GM23248 (cell line): Measurements from ENCODE around the gene TJP3.

Experiments used
- EZH2 ChIP-seq: fragments of 200-600 bp; sonication (generic); IDR thresholded peaks from 2 replicates; pipeline ENCODE4 v1.6.1; 2018; ENCODE audit warnings: antibody characterized with exemption, mild to moderate bottlenecking; ENCODE audit not compliant: insufficient read depth, poor library complexity, severe bottlenecking
- EZH2phosphoT487 ChIP-seq: fragments of 200-600 bp; sonication (generic); IDR thresholded peaks from 2 replicates; pipeline ENCODE4 v1.6.1; 2018; ENCODE audit warnings: antibody characterized with exemption, moderate library complexity, mild to moderate bottlenecking, low read depth; ENCODE audit not compliant: insufficient read depth

DNA sequence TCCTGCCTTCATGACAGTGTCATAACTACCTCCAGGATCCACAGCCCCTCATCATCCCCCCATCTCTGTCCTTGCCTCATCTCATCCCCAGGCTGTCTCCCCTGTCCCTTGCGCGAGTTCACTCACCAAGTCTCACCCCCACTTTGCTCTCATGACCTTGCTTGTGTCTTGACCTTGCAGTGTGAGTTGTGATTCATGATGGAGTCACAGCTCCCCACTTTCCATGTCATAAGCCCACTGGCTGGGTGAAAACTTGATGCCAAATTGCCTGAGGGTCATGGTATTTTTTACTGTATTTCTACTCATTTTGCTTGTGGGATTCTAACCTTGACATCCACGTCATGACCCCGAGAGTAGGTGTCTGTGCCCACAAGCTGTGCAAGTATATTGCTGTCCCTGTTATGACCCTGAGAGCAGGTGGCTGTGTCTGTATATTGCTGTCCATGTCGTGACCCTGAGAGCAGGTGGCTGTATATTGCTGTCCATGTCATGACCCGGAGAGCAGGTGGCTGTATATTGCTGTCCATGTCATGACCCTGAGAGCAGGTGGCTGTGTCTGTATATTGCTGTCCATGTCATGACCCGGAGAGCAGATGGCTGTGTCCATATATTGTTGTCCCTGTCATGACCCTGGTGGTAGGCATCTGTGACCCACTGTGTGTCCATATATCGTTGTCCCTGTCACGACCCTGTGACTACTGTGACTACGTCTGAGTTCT lies 29.5 kb downstream of the TJP3 start:
- TF ChIP-seq EZH2 (no peak), EZH2phosphoT487 (no peak)
